Osteoblast (primary cell): ENCODE results near the gene RPL36. TPM values are rescaled to one million over a fixed set of nuclear protein-coding genes. Genes with fewer than 3 reads are reported as not detected.
"Not testable (repeated sequence)": the region's sequence is repeated elsewhere in the genome, so short reads cannot be mapped to it uniquely, and the experiment has no call there.

Experiments
- DNase-seq: peaks from one replicate; pipeline ENCODE4 v3.0.0; 2011; ENCODE audit warnings: low spot score, mixed read lengths; ENCODE audit not compliant: insufficient read length; ENCODE audit errors: missing footprints
- H2AFZ ChIP-seq: 2 replicates; pipeline ENCODE4 v1.6.0; 2011; ENCODE audit warnings: mild to moderate bottlenecking, low read length
- H3K27ac ChIP-seq: 2 replicates; pipeline ENCODE4 v1.5.1; 2011; ENCODE audit warnings: mild to moderate bottlenecking, low read depth, low read length, moderate library complexity
- H3K27me3 ChIP-seq: 2 replicates; pipeline ENCODE4 v1.6.0; 2012; ENCODE audit warnings: mild to moderate bottlenecking, control low read depth, inconsistent platforms, low read length, moderate library complexity; ENCODE audit not compliant: insufficient read depth
- H3K36me3 ChIP-seq: 2 replicates; pipeline ENCODE4 v1.5.1; 2011; ENCODE audit warnings: mild to moderate bottlenecking, low read length, control low read depth, moderate library complexity; ENCODE audit not compliant: insufficient read depth
- H3K4me1 ChIP-seq: 2 replicates; pipeline ENCODE4 v1.5.1; 2011; ENCODE audit warnings: mild to moderate bottlenecking, low read length, control low read depth, moderate library complexity; ENCODE audit not compliant: insufficient read depth
- H3K4me2 ChIP-seq: 2 replicates; pipeline ENCODE4 v1.6.0; 2011; ENCODE audit warnings: mild to moderate bottlenecking, low read length; ENCODE audit not compliant: insufficient read depth
- H3K4me3 ChIP-seq: fragments of 200-600 bp; sonication (generic); 3 replicates; pipeline ENCODE4 v1.5.1; 2012; ENCODE audit warnings: mild to moderate bottlenecking, low read length, inconsistent platforms; ENCODE audit not compliant: insufficient read depth
- H3K79me2 ChIP-seq: 2 replicates; pipeline ENCODE4 v1.6.0; 2012; ENCODE audit warnings: mild to moderate bottlenecking, low read length, control low read depth, inconsistent platforms; ENCODE audit not compliant: insufficient read depth
- H3K9me3 ChIP-seq: 2 replicates; pipeline ENCODE4 v1.5.1; 2011; ENCODE audit warnings: low read depth, low read length, control low read depth
- H4K20me1 ChIP-seq: 2 replicates; pipeline ENCODE4 v1.6.0; 2012; ENCODE audit warnings: mild to moderate bottlenecking, low read length, control low read depth; ENCODE audit not compliant: insufficient read depth
- CTCF ChIP-seq: IDR thresholded peaks from 2 replicates; pipeline ENCODE4 v1.5.1; 2011; ENCODE audit warnings: mild to moderate bottlenecking, low read depth, low read length, moderate library complexity; ENCODE audit errors: extremely low read depth
- total RNA-seq: library from RNA; depleted of rRNA; stranded (reverse); fragments of >200 nt; gene quantifications from 2 replicates; pipeline ENCODE4 v1.2.3, GENCODE V29; 2012

RPL36 gene
- total RNA-seq, 1 donor = 228 TPM

GRCh38 chr19:5686326-5686646 lies 3.8 kb upstream of the RPL36 start:
- Histone ChIP-seq H3K4me2 (peak overlapping the region; percentile 76), H3K36me3 (no peaks in the 10 kb centered on the region), H2AFZ (no peak overlapping the region), H3K9me3 (no peaks in the 10 kb centered on the region), H3K4me3 (peak overlapping the region; percentile 77), H3K4me1 (peaks cover 4% of the 10 kb centered on the region), H3K79me2 (peaks cover 12% of the 10 kb centered on the region), H3K27me3 (no peaks in the 10 kb centered on the region), H3K27ac (no peak overlapping the region), H4K20me1 (peaks cover 12% of the 10 kb centered on the region)
- no peak for DNase-seq
- TF ChIP-seq CTCF = no peak

GRCh38 chr19:5686647-5687359 lies 3.3 kb upstream of the RPL36 start:
- no peaks in the 10 kb centered on the region for H3K27me3 ChIP-seq
- peak; percentile 100 for DNase-seq
- peaks cover 5% of the 10 kb centered on the region for H3K36me3 ChIP-seq
- H3K4me3 ChIP-seq = peak overlapping the region; percentile 77
- peak overlapping the region; percentile 76 for H3K4me2 ChIP-seq
- H3K4me1 ChIP-seq = peaks cover 5% of the 10 kb centered on the region
- peak; percentile 68 for TF ChIP-seq CTCF
- peaks cover 17% of the 10 kb centered on the region for H4K20me1 ChIP-seq
- H2AFZ ChIP-seq = peak overlapping the region; percentile 85
- H3K9me3 ChIP-seq = no peaks in the 10 kb centered on the region
- H3K79me2 ChIP-seq = peaks cover 17% of the 10 kb centered on the region
- no peak overlapping the region for H3K27ac ChIP-seq

- H3K36me3 ChIP-seq = peaks cover 12% of the 10 kb centered on the region
These were observed 2.5 kb upstream of the RPL36 start for GRCh38 chr19:5687360-5688198.

GRCh38 chr19:5688262-5688881 lies 1.7 kb upstream of the RPL36 start:
- Histone ChIP-seq H4K20me1 (peaks cover 33% of the 10 kb centered on the region), H3K79me2 (peaks cover 33% of the 10 kb centered on the region), H3K36me3 (peaks cover 20% of the 10 kb centered on the region)
- not testable (repeated sequence) for H3K4me2 ChIP-seq, H3K27ac ChIP-seq, H3K9me3 ChIP-seq, H3K27me3 ChIP-seq, H2AFZ ChIP-seq, H3K4me3 ChIP-seq, DNase-seq, H3K4me1 ChIP-seq

More at GRCh38 chr19:5687360-5688198, 2.5 kb upstream of the RPL36 start:
- H3K4me3 ChIP-seq = peak overlapping the region; percentile 77
- no peaks in the 10 kb centered on the region for H3K9me3 ChIP-seq
- peak overlapping the region; percentile 85 for H2AFZ ChIP-seq
- DNase-seq = no peak
- H3K79me2 ChIP-seq = peaks cover 25% of the 10 kb centered on the region
- H3K27ac ChIP-seq = no peak overlapping the region
- no peak for TF ChIP-seq CTCF
- peaks cover 25% of the 10 kb centered on the region for H4K20me1 ChIP-seq
- peak overlapping the region; percentile 76 for H3K4me2 ChIP-seq
- H3K27me3 ChIP-seq = no peaks in the 10 kb centered on the region
- peaks cover 9% of the 10 kb centered on the region for H3K4me1 ChIP-seq
